ENCODE measurements around the gene DDX47.

Gene DDX47

GRCh38 chr12:12813120-12814101 is at the start of gene DDX47:
TSS of gene DDX47 (plus strand) at chr12:12813346. CDS start at chr12:12813368, 22 bp downstream.
- DNase-seq, result peak; percentile 97

- DNase-seq, result no peak
These were observed 48.3 kb upstream of the DDX47 start for GRCh38 chr12:12764824-12765223.

GRCh38 chr12:12770262-12770661 is 42.9 kb upstream of the DDX47 start:
- DNase-seq, result no peak

GRCh38 chr12:12774791-12775190 is 38.4 kb upstream of the DDX47 start:
- DNase-seq, result no peak

GRCh38 chr12:12776261-12776660 is 36.9 kb upstream of the DDX47 start:
- no peak for DNase-seq

GRCh38 chr12:12777092-12777491 is 36.1 kb upstream of the DDX47 start:
- no peak for DNase-seq

GRCh38 chr12:12779007-12779406 is 34.1 kb upstream of the DDX47 start:
- no peak for DNase-seq

- no peak for DNase-seq
These were observed 33.6 kb upstream of the DDX47 start for GRCh38 chr12:12779529-12779928.

- no peak for DNase-seq
These were observed 29.0 kb upstream of the DDX47 start for GRCh38 chr12:12784116-12784515.

GRCh38 chr12:12784911-12785814 is 28.0 kb upstream of the DDX47 start, which contains the start of gene APOLD1:
TSS of gene APOLD1 (plus strand) at chr12:12785659. CDS start at chr12:12785692, 33 bp downstream.
- DNase-seq, result peak; percentile 54

- no peak for DNase-seq
These were observed 26.8 kb upstream of the DDX47 start for GRCh38 chr12:12786351-12786705.

- peak; percentile 80 for DNase-seq
These were observed 26.2 kb upstream of the DDX47 start for GRCh38 chr12:12786706-12787601.

GRCh38 chr12:12788131-12788530 is 25.0 kb upstream of the DDX47 start:
- DNase-seq, result no peak

- DNase-seq, result peak; percentile 83
These were observed 24.3 kb upstream of the DDX47 start for GRCh38 chr12:12788675-12789368.

GRCh38 chr12:12790956-12791355 is 22.2 kb upstream of the DDX47 start:
- DNase-seq, result no peak

GRCh38 chr12:12791756-12792369 is 21.3 kb upstream of the DDX47 start:
- DNase-seq, result no peak

- no peak for DNase-seq
These were observed 20.7 kb upstream of the DDX47 start for GRCh38 chr12:12792421-12792820.

GRCh38 chr12:12794686-12795085 is 18.5 kb upstream of the DDX47 start:
- no peak for DNase-seq

- DNase-seq, result no peak
These were observed 17.0 kb upstream of the DDX47 start for GRCh38 chr12:12796171-12796570.

- no peak for DNase-seq
These were observed 16.0 kb upstream of the DDX47 start for GRCh38 chr12:12796928-12797793.
